SK-N-SH (cell line): Measurements from ENCODE around the gene ZMAT5. TPM values are rescaled to one million over a fixed set of nuclear protein-coding genes. Genes with fewer than 3 reads are reported as not detected.
A peak's percentile ranks its signal among the peaks of the same experiment; 100 is the strongest.

Experiments used
- CTCF ChIA-PET: fragments of 300-600, 350-600 bp; formaldehyde crosslinking; extraction: SDS; loops from one replicate; lab custom pipeline; 2021; lab: Yijun Ruan, JAX
- POLR2A ChIA-PET: fragments of 350-600 bp; sonication (Branson Sonifier 250); formaldehyde crosslinking; extraction: SDS; loops from one replicate; lab custom pipeline; 2020; ENCODE audit warnings: antibody characterized with exemption, inconsistent platforms; lab: Yijun Ruan, JAX
- DNase-seq: peaks from one replicate; pipeline ENCODE4 v3.0.0; 2012
- H2AFZ ChIP-seq: fragments of 200-600 bp; sonication (generic); 2 replicates; pipeline ENCODE4 v1.8.1; 2016; ENCODE audit warnings: antibody characterized with exemption, mild to moderate bottlenecking, low read depth
- H3F3A ChIP-seq: fragments of 200-600 bp; sonication (generic); replicated peaks from 2 replicates; pipeline ENCODE3; 2016; ENCODE audit warnings: antibody characterized with exemption, mild to moderate bottlenecking; ENCODE audit not compliant: insufficient read depth
- H3K27ac ChIP-seq, 2 experiments: fragments of 200-500 bp in 1 of 2; fragments of 200-600 bp in 1 of 2; sonication (Bioruptor generic) in 1 of 2; sonication (generic), shearing (Covaris generic) in 1 of 2; 2 replicates each; pipeline versions ENCODE4 v1.5.1 to v1.6.1; 2014 to 2016; ENCODE audit warnings: low read depth in 2 of 2, inconsistent platforms in 1 of 2, low read length in 1 of 2, mild to moderate bottlenecking in 1 of 2, mixed read lengths in 1 of 2
- H3K27me3 ChIP-seq: fragments of 200-600 bp; sonication (generic), shearing (Covaris generic); 2 replicates; pipeline ENCODE4 v1.6.1; 2016; ENCODE audit warnings: mixed run types; ENCODE audit not compliant: insufficient read depth
- H3K36me3 ChIP-seq, 2 experiments: fragments of 200-500 bp in 1 of 2; fragments of 200-600 bp in 1 of 2; sonication (Bioruptor generic) in 1 of 2; sonication (generic) in 1 of 2; replicated peaks in 1 of 2; 2 replicates each; pipeline versions ENCODE3 to v1.5.1; 2014 to 2016; ENCODE audit warnings: low read length in 1 of 2, mild to moderate bottlenecking in 1 of 2; ENCODE audit not compliant: insufficient read depth in 2 of 2, control insufficient read depth in 1 of 2
- H3K4me1 ChIP-seq, 2 experiments: fragments of 200-500 bp in 1 of 2; fragments of 200-600 bp in 1 of 2; sonication (Bioruptor generic) in 1 of 2; sonication (generic), shearing (Covaris generic) in 1 of 2; 2 replicates each; pipeline versions ENCODE4 v1.5.1 to v1.6.1; 2014 to 2016; ENCODE audit warnings: low read depth in 1 of 2, low read length in 1 of 2, mixed run types in 1 of 2; ENCODE audit not compliant: insufficient read depth in 2 of 2, control insufficient read depth in 1 of 2
- H3K4me2 ChIP-seq: fragments of 200-600 bp; sonication (generic), shearing (Covaris generic); 2 replicates; pipeline ENCODE4 v1.6.1; 2017; ENCODE audit warnings: mixed run types
- H3K4me3 ChIP-seq, 2 experiments: fragments of 200-500 bp in 1 of 2; fragments of 200-600 bp in 1 of 2; sonication (Bioruptor generic) in 1 of 2; sonication (generic), shearing (Covaris generic) in 1 of 2; 2 replicates each; pipeline versions ENCODE4 v1.5.1 to v1.8.1; 2014 to 2016; ENCODE audit warnings: low read depth in 2 of 2, inconsistent platforms in 1 of 2, low read length in 1 of 2, mild to moderate bottlenecking in 1 of 2, mixed read lengths in 1 of 2, moderate library complexity in 1 of 2
- H3K79me2 ChIP-seq: fragments of 200-600 bp; sonication (generic); 2 replicates; pipeline ENCODE4 v1.8.1; 2017; ENCODE audit warnings: mild to moderate bottlenecking; ENCODE audit not compliant: insufficient read depth
- H3K9ac ChIP-seq: fragments of 200-600 bp; sonication (generic); 2 replicates; pipeline ENCODE4 v1.6.1; 2017; ENCODE audit warnings: mixed run types
- H3K9me2 ChIP-seq: fragments of 200-600 bp; sonication (generic); 2 replicates; pipeline ENCODE4 v1.6.1; 2017; ENCODE audit warnings: mixed run types
- H3K9me3 ChIP-seq: fragments of 200-600 bp; sonication (generic); 2 replicates; pipeline ENCODE4 v1.6.1; 2017; ENCODE audit warnings: mixed run types, mild to moderate bottlenecking, moderate library complexity
- H4K20me1 ChIP-seq: fragments of 200-600 bp; sonication (generic); 2 replicates; pipeline ENCODE4 v1.6.1; 2017; ENCODE audit warnings: mild to moderate bottlenecking, mixed run types; ENCODE audit not compliant: insufficient read depth
- CHD2 ChIP-seq: fragments of 150-350 bp; IDR thresholded peaks from 2 replicates; pipeline ENCODE4 v1.6.1; 2018; ENCODE audit warnings: low read length; ENCODE audit not compliant: partially characterized antibody
- ELF1 ChIP-seq: IDR thresholded peaks from 2 replicates; pipeline ENCODE4 v1.4.0; 2012
- EP300 ChIP-seq, 2 experiments: IDR thresholded peaks; 2 replicates each; pipeline versions ENCODE4 v1.4.0 to v1.6.1; 2012; ENCODE audit warnings: borderline replicate concordance in 1 of 2, low read depth in 1 of 2, low read length in 1 of 2
- FOXM1 ChIP-seq: IDR thresholded peaks from 2 replicates; pipeline ENCODE4 v1.4.0; 2012; ENCODE audit warnings: low read depth, mild to moderate bottlenecking
- GABPA ChIP-seq: IDR thresholded peaks from 2 replicates; pipeline ENCODE4 v1.4.0; 2012; ENCODE audit warnings: low read depth, mild to moderate bottlenecking
- IRF3 ChIP-seq: fragments of 150-350 bp; IDR thresholded peaks from 2 replicates; pipeline ENCODE4 v1.6.1; 2016; ENCODE audit warnings: mild to moderate bottlenecking, low read depth, low read length
- NRF1 ChIP-seq: IDR thresholded peaks from 2 replicates; pipeline ENCODE4 v1.6.1; 2012; ENCODE audit warnings: low read depth, mild to moderate bottlenecking, low read length
- PBX3 ChIP-seq: IDR thresholded peaks from 2 replicates; pipeline ENCODE4; 2012
- RAD21 ChIP-seq: IDR thresholded peaks from 2 replicates; pipeline ENCODE4 v1.6.1; 2012; ENCODE audit warnings: mild to moderate bottlenecking, low read length
- RFX5 ChIP-seq: IDR thresholded peaks from 2 replicates; pipeline ENCODE4 v1.6.1; 2012; ENCODE audit warnings: mild to moderate bottlenecking, improper control_type of control experiment, low read length
- RXRA ChIP-seq: IDR thresholded peaks from 2 replicates; pipeline ENCODE4 v1.4.0; 2012; ENCODE audit warnings: low read depth, mild to moderate bottlenecking, borderline replicate concordance
- SIN3A ChIP-seq: IDR thresholded peaks from 2 replicates; pipeline ENCODE4 v1.6.1; 2012; ENCODE audit warnings: low read depth, mild to moderate bottlenecking, low read length, moderate library complexity, borderline replicate concordance
- TAF1 ChIP-seq: IDR thresholded peaks from 2 replicates; pipeline ENCODE4 v1.6.1; 2012; ENCODE audit warnings: low read depth, mild to moderate bottlenecking, low read length, moderate library complexity, borderline replicate concordance
- TEAD4 ChIP-seq: IDR thresholded peaks from 2 replicates; pipeline ENCODE4 v1.4.0; 2012; ENCODE audit warnings: mild to moderate bottlenecking, borderline replicate concordance; ENCODE audit not compliant: insufficient read depth
- WGBS: methylation state at CpG from one replicate; pipeline ENCODE4 v1.1.6; 2017; ENCODE audit warnings: low lambda C conversion rate; 5-methylcytosine and 5-hydroxymethylcytosine counted together
- polyA plus RNA-seq, 3 experiments: library from polyadenylated mRNA; depleted of rRNA; stranded (reverse); fragments of >200 nt; gene quantifications; 2 replicates each; pipeline ENCODE4 v1.2.3, GENCODE V29; 2012

Gene ZMAT5
- polyA plus RNA-seq, 1 of the 3 experiments (the other 2 are of a cell fraction) = 35.0 TPM

GRCh38 chr22:29799217-29799680, 32.4 kb upstream of the ZMAT5 start (continued):
- TF ChIP-seq IRF3 (no peak), RXRA (peak; percentile 69; the same call in 1 of the 2 replicates), NRF1 (peak; percentile 53), PBX3 (0 out of 2 replicates have a peak, but pooled peaks have one; percentile 14), CHD2 (no peak), EP300 (IDR thresholded peaks at IDR 0.05; ENCODE audit: borderline replicate concordance in 1 of 2, low read depth in 1 of 2, low read length in 1 of 2) (peak in 1 of 2 experiments; percentile 75; a peak in 1 of 4 replicates), FOXM1 (0 out of 2 replicates have a peak, but pooled peaks have one; percentile 57), RAD21 (no peak; the same call in 1 of the 2 replicates)

- 14% methylated on average over 1 of the region's 2 CpGs for WGBS
- H2AFZ ChIP-seq = peak overlapping the region; percentile 59; the same call in 1 of the 2 replicates
- CTCF ChIA-PET = interaction anchor here (4.0 kb wide), 1 partner anchor 206 kb away, joined by 14 read pairs; no protein-coding TSS in a partner anchor
Observed at GRCh38 chr22:29798801-29799200, 32.0 kb upstream of the ZMAT5 start.

More at GRCh38 chr22:29798801-29799200, 32.0 kb upstream of the ZMAT5 start:
- Histone ChIP-seq H3K4me3 (peak overlapping the region; percentile 6 to 44; a peak in 2 of 4 replicates), H3K79me2 (peaks cover 14% of the 10 kb centered on the region; the same call in 1 of the 2 replicates), H3K4me2 (peak overlapping the region; percentile 72), H3K36me3 (peaks cover 39 to 46% of the 10 kb centered on the region in 2 experiments), H3K27ac (peak overlapping the region; percentile 83 to 89), H3K27me3 (no peaks in the 10 kb centered on the region), H3K4me1 (peaks cover 17 to 32% of the 10 kb centered on the region in 2 experiments), H3K9me2 (no peaks in the 10 kb centered on the region), H4K20me1 (no peaks in the 10 kb centered on the region), H3K9ac (peak overlapping the region; percentile 61), H3F3A (no peaks in the 10 kb centered on the region), H3K9me3 (no peaks in the 10 kb centered on the region)
- TF ChIP-seq PBX3 (no peak), RXRA (no peak), ELF1 (no peak), TAF1 (no peak), GABPA (no peak), EP300 (IDR thresholded peaks at IDR 0.05; ENCODE audit: borderline replicate concordance in 1 of 2, low read depth in 1 of 2, low read length in 1 of 2) (no peak), TEAD4 (no peak), RFX5 (no peak), SIN3A (no peak)
- POLR2A ChIA-PET = no interaction called here
- no peak for DNase-seq
